A673 (cell line): Measurements from ENCODE around the gene IL37. TPM values are rescaled to one million over a fixed set of nuclear protein-coding genes. Genes with fewer than 3 reads are reported as not detected.

ENCODE experiments used
- BruUV-seq: library from RNA; stranded (reverse); fragments of 400-500 nt; replicated peaks from 2 replicates; lab custom pipeline; 2021; lab: Mats Ljungman, UMichigan
- CTCF ChIA-PET: fragments of 300-600 bp; sonication (Branson Sonifier 250); formaldehyde crosslinking; loops from one replicate; lab custom pipeline; 2022; ENCODE audit warnings: antibody characterized with exemption; lab: Charles Lee
- POLR2A ChIA-PET: fragments of 300-600 bp; sonication (Branson Sonifier 250); formaldehyde crosslinking; loops from one replicate; lab custom pipeline; 2022; ENCODE audit warnings: antibody characterized with exemption; ENCODE audit not compliant: low non-redundant PET; lab: Charles Lee
- DNase-seq: peaks from one replicate; pipeline ENCODE4 v3.0.0-alpha.2; 2015; ENCODE audit warnings: low spot score
- H3K27ac ChIP-seq: fragments of 200-600 bp; sonication (generic); 2 replicates; pipeline ENCODE4 v1.5.1; 2016; ENCODE audit warnings: mixed run types, low read depth, mild to moderate bottlenecking, mixed read lengths, antibody characterized with exemption, low read length; ENCODE audit not compliant: poor library complexity, severe bottlenecking
- H3K27me3 ChIP-seq: fragments of 200-600 bp; sonication (generic); replicated peaks from 2 replicates; pipeline ENCODE4 v1.6.1; 2017; ENCODE audit warnings: mixed run types, low read depth, mild to moderate bottlenecking, mixed read lengths, antibody characterized with exemption, low read length; ENCODE audit not compliant: insufficient read depth, poor library complexity
- H3K36me3 ChIP-seq: fragments of 200-600 bp; sonication (generic); 2 replicates; pipeline ENCODE4 v1.6.1; 2016; ENCODE audit warnings: mixed run types, mild to moderate bottlenecking, mixed read lengths, antibody characterized with exemption, low read length; ENCODE audit not compliant: insufficient read depth, poor library complexity, severe bottlenecking
- H3K4me1 ChIP-seq: fragments of 200-600 bp; sonication (generic); 2 replicates; pipeline ENCODE4 v1.6.1; 2017; ENCODE audit warnings: mixed run types, mild to moderate bottlenecking, mixed read lengths, antibody characterized with exemption, low read length; ENCODE audit not compliant: insufficient read depth, poor library complexity, severe bottlenecking
- H3K4me3 ChIP-seq: fragments of 200-600 bp; sonication (generic); 2 replicates; pipeline ENCODE4 v1.5.1; 2016; ENCODE audit warnings: low read depth, mixed run types, mild to moderate bottlenecking, mixed read lengths, low read length; ENCODE audit not compliant: poor library complexity, severe bottlenecking
- H3K9me3 ChIP-seq: fragments of 200-600 bp; sonication (generic); 2 replicates; pipeline ENCODE4 v1.6.1; 2016; ENCODE audit warnings: mixed run types, low read depth, mild to moderate bottlenecking, mixed read lengths, antibody characterized with exemption, low read length; ENCODE audit not compliant: poor library complexity, severe bottlenecking
- EZH2 ChIP-seq: fragments of 200-600 bp; sonication (generic); IDR thresholded peaks from 2 replicates; pipeline ENCODE4 v1.6.1; 2017; ENCODE audit warnings: borderline replicate concordance, low read depth, mild to moderate bottlenecking, mixed read lengths, antibody characterized with exemption, low read length; ENCODE audit not compliant: poor library complexity, severe bottlenecking
- intact Hi-C: fragments of 100-400 bp; cut with micrococcal nuclease; formaldehyde crosslinking; loops from one replicate; pipeline ENCODE4 v1.10.0; 2022; ENCODE audit not compliant: unreplicated experiment
- total RNA-seq: library from RNA; stranded (reverse); gene quantifications from 2 replicates; pipeline ENCODE4 v1.2.3, GENCODE V29; 2021
- TF ChIP-seq, protein P1 (sequence below): fragments of 300-800, 200-600 bp; sonication (generic); conservative IDR thresholded peaks from 2 replicates; pipeline ENCODE4 v1.5.1; 2017; ENCODE audit warnings: low read depth, mild to moderate bottlenecking, antibody characterized with exemption, low read length, moderate library complexity, mixed read lengths

Gene IL37
- total RNA-seq, 1 experiment from 2014 or later, result not detected

DNA sequence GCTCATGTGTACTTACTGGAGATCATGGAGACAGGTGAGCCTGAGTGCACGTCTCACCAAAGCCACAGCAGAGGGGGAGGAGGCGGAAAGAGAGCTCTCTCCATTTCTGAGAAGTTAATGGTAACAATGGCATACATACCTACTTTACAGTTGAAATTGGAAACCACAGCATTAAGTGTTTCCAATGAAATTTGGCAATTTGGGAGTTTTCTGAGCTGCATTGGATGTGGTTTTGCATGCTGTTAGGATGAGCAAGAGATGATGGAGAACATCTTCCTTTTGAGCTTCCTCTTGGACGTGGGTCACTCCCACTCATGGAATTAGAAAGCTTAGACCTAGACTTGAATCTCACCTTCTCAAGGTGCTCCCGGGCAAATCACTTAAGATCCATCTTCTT lies 25.5 kb upstream of the IL37 start:
- Histone ChIP-seq H3K4me1 (no peaks in the 10 kb centered on the region), H3K9me3 (no peaks in the 10 kb centered on the region), H3K27me3 (no peaks in the 10 kb centered on the region), H3K4me3 (no peak overlapping the region), H3K36me3 (no peaks in the 10 kb centered on the region), H3K27ac (no peak overlapping the region)
- intact Hi-C loops, result loop anchor here (1.0 kb wide), 1 partner anchor 132 kb away; no protein-coding TSS in a partner anchor
- CTCF ChIA-PET, result interaction anchor here (0.6 to 1.1 kb wide), 3 partner anchors 56 to 136 kb away, joined by 3 to 7 read pairs (median 4); no protein-coding TSS in a partner anchor
- no TSS peak for BruUV-seq
- POLR2A ChIA-PET, result no interaction called here
- DNase-seq, result no peak
- TF ChIP-seq, protein P1, sequence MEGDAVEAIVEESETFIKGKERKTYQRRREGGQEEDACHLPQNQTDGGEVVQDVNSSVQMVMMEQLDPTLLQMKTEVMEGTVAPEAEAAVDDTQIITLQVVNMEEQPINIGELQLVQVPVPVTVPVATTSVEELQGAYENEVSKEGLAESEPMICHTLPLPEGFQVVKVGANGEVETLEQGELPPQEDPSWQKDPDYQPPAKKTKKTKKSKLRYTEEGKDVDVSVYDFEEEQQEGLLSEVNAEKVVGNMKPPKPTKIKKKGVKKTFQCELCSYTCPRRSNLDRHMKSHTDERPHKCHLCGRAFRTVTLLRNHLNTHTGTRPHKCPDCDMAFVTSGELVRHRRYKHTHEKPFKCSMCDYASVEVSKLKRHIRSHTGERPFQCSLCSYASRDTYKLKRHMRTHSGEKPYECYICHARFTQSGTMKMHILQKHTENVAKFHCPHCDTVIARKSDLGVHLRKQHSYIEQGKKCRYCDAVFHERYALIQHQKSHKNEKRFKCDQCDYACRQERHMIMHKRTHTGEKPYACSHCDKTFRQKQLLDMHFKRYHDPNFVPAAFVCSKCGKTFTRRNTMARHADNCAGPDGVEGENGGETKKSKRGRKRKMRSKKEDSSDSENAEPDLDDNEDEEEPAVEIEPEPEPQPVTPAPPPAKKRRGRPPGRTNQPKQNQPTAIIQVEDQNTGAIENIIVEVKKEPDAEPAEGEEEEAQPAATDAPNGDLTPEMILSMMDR, result no peak
- no peak for TF ChIP-seq EZH2

GRCh38 chr2:112886291-112886690 lies 24.7 kb upstream of the IL37 start:
- Histone ChIP-seq H3K27me3 (no peaks in the 10 kb centered on the region), H3K36me3 (no peaks in the 10 kb centered on the region), H3K4me3 (no peak overlapping the region), H3K9me3 (no peaks in the 10 kb centered on the region), H3K4me1 (no peaks in the 10 kb centered on the region), H3K27ac (no peak overlapping the region)
- TF ChIP-seq, protein P1, result no peak
- TF ChIP-seq EZH2, result no peak
- ChIA-PET CTCF (no interaction called here), POLR2A (no interaction called here)
- no peak for DNase-seq
- BruUV-seq, result no TSS peak
- intact Hi-C loops, result no loop called here

DNA sequence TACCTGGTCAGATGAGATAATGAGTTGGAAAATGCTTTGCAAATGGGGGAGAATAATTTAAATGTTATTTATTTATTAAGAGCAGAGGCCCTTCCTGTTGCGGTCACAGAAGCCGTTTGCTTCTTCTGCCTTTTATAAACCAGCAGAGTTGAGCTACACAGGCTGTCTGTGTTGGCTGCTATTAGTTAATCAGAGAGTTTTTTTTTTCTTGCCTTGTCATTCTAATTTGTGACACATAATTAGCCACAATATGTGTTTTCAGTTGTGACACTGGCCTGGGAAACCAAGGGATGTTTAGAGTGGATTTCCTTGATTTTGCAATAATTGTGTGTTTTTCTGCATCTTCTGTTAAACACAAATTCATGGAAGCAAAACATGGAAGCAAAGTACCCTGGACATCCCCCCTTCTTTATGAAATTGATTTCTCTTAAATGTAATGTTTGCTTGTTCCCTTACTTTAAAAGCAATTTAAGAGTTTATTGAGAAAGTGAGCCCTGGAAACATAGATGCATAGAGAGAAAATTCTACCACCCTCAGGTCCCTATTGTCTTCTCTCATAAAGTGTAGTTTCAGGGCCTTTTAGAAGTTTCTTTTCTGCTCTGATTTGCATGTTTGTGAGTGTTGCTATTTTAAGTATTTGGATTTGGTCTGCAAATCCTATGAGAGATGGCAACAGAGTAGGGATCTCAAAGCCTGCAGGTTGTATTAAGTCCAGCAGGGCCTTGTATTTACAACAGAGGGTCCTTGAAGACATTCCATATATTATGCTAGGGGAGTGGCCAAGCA lies 22.8 kb upstream of the IL37 start:
- TF ChIP-seq, protein P1, result no peak
- no peak for TF ChIP-seq EZH2

More for the DNA sequence above, 22.8 kb upstream of the IL37 start:
- DNase-seq, result no peak
- ChIA-PET CTCF (interaction anchor here (0.7 kb wide), 1 partner anchor 161 kb away, joined by 4 read pairs; no protein-coding TSS in a partner anchor), POLR2A (no interaction called here)
- Histone ChIP-seq H3K9me3 (no peaks in the 10 kb centered on the region), H3K36me3 (no peaks in the 10 kb centered on the region), H3K4me3 (no peak overlapping the region), H3K27ac (no peak overlapping the region), H3K4me1 (no peaks in the 10 kb centered on the region), H3K27me3 (no peaks in the 10 kb centered on the region)
- BruUV-seq, result no TSS peak
- intact Hi-C loops, result no loop called here
